NB4 (cell line): ENCODE data around the gene MSI1.

Experiments used
- POLR2A ChIP-seq: IDR thresholded peaks from 2 replicates; pipeline ENCODE4 v1.6.1; 2011; ENCODE audit warnings: mild to moderate bottlenecking; ENCODE audit not compliant: insufficient read length; ENCODE audit errors: extremely low read depth
- TF ChIP-seq, protein P1 (sequence below): IDR thresholded peaks from one replicate; pipeline ENCODE4 v1.5.1; 2012; ENCODE audit warnings: low read depth, low read length

- TF ChIP-seq, protein P1, sequence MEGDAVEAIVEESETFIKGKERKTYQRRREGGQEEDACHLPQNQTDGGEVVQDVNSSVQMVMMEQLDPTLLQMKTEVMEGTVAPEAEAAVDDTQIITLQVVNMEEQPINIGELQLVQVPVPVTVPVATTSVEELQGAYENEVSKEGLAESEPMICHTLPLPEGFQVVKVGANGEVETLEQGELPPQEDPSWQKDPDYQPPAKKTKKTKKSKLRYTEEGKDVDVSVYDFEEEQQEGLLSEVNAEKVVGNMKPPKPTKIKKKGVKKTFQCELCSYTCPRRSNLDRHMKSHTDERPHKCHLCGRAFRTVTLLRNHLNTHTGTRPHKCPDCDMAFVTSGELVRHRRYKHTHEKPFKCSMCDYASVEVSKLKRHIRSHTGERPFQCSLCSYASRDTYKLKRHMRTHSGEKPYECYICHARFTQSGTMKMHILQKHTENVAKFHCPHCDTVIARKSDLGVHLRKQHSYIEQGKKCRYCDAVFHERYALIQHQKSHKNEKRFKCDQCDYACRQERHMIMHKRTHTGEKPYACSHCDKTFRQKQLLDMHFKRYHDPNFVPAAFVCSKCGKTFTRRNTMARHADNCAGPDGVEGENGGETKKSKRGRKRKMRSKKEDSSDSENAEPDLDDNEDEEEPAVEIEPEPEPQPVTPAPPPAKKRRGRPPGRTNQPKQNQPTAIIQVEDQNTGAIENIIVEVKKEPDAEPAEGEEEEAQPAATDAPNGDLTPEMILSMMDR, result no peak
- no peak for TF ChIP-seq POLR2A
These were observed 18.2 kb downstream of the MSI1 start for GRCh38 chr12:120350576-120351350.
